Activated CD4-positive, alpha-beta T cell treated with anti-CD3 and anti-CD28 coated beads, Interleukin-2, amount 50 U/mL, for 16 hours (primary cell): ENCODE data around the gene CYB5R3.

Experiments used
- DNase-seq: peaks from one replicate; pipeline ENCODE4 v3.0.0-alpha.2; 2020

The CYB5R3 gene

DNA sequence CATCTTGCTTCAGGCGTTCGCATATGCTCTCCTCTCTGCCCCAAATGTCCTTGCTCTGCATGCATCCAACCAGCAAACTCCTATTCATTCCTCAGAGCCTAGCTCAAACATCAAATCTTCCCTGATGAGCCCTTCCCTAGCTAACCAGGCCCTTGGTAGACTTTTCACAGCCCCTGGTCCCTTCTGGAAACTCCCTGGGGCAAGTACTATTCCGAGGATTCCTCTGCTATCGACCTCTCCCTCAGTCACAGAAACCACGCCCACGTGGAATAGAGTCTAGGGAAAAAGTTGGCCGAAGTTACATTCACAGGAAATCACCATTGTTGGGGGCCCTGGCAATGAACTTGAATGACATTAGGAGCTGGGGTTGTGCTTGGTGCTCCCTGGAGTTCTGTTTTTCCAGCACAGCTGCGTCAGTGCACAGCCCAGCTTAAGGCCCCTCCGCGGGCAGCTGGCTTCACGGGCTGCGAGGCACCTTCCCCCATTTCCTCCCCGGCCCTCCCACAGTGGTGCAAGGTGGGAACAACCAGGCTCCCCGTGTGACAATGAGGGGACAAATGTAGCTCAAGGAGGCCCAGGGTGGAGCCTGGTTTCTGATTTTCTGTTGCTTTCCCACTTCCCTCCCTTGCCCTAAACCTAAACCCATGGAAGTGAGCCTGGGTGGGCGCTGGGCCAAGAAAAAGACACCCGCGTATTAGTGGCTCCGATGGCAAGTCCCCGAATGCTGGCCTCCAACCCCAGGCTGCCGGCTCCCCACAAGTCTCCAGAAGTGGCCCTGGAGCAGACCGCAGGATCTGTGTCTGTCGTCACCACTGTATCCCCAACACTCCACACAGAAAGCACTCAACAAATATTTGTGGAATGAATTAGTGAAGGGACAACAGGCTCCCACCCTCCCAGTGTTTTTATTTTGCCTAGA lies 4.5 kb downstream of the CYB5R3 start:
- DNase-seq: no peak

DNA sequence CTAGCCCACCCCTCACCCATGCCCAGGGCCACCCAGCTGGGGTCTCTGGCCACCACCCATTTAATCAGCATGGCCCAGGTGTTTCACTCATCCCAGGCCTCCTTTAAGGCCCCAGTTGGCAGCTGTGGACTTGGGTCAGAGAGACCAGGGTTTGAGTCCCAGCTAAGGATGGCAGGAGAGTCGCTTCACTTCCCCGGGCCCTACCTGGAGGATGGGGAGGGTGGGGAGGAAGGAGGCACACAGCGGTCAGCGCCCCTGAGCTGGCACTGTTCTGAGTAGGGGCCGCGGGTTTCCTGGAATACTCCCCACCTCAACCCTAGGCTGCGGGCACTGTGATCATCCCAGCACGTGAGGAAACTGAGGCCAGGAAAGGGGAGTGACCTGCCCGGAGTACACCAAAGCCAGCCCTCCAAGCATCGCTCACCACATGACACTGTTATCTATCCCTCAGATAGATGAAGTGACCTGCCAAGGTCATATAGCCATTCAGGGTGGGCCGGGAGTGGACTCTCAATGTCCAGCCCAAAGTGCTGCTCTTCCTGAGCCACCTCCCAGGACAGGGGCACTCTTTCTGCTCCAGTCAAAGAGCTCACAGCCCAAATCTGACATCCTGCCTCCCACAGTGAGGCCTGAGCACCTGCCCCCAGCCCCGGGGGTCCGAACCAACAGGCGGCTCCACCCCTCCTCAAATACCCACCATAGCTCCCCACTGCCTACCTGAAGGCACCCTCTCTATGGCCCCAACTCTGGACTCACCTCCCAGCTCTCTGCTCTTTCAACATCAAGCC lies 5.4 kb downstream of the CYB5R3 start:
- no peak for DNase-seq

DNA sequence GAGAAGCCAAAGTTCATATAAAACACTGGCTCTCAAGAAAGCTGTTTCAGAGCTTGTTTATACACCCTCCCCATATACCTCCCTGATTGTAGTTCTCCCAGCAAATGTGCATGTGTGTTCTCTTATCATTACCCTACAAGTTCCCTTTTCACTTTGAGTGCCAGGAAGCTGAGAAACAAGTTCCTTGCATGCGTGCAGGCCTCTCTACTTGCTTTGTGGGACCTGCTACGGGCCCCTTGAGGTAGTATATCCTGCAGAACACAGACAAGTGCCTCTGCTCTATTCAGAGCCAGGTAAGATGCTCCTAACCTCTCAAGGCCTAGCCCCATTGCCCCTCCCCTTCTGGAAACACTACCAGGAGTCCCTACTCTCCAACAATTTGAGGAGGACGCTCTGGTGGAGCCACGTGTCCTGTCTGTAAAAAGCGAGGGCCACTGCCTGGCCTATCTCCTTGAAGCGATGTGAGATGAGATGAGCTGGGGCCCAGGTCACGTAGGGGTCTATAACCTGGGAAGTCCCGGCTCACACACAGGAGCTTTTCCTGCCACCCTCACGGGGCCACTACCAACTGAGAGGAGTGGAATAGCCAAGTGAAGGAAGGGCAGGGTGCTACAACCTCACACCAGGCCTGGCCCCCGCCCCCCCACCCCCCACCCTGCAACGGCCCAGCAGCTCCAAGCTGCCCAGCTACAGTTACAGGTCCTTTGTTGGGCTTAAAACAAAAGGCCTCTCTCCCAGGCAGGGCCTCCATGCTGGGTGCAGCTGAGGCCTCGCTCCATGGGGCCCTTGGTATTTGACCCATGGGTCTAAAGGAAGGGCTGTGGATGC lies 6.2 kb downstream of the CYB5R3 start:
- DNase-seq: no peak

DNA sequence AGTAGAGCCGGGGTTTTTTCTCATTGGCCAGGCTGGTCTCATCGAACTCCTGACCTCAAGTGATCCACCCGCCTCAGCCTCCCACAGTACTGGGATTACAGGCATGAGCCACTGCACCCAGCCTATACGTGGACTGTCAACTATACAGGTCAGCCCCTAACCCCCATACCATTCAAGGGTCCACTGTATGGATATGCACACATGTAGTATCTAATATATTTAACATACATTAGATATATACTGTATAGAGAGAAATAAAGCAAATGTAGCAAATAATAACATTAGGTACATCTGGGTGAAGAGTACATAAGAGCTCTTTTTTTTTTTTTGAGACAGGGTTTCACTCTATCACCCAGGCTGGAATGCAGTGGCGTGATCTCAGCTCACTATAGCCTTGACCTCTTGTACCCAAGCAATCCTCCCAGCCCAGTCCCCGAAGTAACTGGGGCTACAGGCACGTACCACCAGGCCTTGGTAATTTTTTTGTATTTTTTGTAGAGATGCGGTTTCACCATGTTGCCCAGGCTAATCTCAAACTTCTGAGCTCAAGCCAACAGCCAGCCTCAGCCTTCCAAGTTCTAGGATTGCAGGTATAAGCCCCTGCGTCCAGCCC lies 7.3 kb downstream of the CYB5R3 start:
- DNase-seq: no peak

DNA sequence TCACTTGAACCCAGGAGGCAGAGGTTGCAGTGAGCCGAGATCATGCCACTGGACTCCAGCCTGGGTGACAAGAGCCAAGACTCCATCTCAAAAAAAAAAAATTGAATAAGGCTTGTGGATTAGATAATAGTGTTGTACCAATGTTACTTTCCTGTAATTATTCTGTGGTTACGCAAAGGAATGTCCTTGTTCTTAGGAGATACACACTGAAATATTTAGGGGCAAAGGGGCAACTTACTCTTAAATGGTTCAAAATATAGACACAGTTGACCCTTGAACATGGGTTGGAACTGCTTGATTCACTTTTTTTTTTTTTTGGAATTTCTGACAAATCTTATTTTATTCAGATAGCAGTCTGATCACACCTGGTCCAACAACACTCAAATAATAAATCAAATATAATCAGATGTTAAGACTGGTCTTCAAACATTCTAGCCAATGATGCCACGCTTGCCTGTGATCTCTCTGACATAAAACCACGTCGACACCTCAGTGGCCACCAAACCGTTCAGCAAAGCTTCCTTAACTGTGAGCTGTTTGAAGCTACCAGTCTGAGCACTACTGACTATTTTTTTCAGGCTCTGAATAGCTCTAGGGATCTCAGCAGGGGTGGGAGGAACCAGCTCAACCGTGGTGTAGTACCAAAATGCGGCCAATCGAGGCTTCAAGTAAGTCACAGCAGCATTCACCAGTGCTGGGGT lies 9.5 kb downstream of the CYB5R3 start:
- DNase-seq: no peak

DNA sequence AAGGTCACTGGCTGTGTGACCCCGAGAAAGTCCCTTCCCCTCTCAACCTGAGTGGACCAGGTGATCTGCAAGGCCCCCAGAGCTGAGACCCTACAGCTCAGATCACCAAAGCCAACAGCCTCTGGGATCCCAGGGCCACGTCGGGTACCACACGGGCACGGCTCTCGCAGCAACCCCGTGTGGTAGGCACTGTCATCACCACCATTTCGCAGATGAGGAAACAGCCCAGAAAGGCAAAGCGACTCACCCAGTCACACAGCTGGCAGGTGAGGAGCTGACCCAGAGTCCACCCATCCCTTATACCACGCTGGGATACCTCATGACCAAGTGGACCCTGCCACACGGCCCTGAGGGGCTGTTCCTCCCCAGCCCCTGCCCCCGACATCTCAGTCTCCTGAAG lies 11.6 kb downstream of the CYB5R3 start:
- DNase-seq: no peak

DNA sequence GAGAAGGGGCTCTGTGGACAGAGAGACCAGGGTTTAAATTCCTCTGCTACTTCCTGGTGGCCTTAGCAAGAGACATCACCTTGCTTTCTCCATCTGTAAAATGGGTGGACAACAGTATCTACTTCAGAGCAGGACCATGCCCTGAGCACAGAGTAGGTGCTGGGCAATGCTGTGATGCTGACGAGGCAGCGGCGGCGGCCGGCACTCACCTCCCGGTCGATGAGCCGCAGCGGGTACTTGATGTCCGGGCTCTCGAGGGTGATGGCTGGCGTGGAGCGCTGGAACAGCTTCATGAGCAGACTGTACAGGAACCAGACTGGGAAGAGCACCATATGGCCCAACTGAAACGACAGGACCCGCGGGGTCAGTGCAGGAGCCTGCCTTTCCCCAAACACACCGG lies 12.7 kb downstream of the CYB5R3 start:
- DNase-seq: no peak

- no peak for DNase-seq
Observed at GRCh38 chr22:42635531-42635930, 13.7 kb downstream of the CYB5R3 start.

DNA sequence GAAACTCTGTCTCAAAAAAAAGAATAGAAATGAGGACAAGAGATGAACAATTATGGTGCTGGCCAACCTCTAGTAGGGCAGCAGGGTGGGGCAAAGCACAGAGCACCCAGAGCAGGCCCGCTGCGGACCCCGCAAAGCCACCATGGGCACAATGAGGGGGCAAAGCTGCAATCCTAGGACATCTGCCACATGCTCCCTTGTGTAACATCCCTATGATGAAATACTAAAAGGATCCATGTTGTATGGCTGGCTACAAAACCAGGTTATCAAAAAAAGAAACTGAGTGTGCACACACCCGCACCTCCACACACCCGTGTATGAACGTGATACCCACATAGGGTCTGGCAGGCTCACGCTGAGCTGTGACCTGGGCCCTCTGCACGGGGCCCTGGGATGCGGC lies 16.2 kb downstream of the CYB5R3 start:
- DNase-seq: no peak

DNA sequence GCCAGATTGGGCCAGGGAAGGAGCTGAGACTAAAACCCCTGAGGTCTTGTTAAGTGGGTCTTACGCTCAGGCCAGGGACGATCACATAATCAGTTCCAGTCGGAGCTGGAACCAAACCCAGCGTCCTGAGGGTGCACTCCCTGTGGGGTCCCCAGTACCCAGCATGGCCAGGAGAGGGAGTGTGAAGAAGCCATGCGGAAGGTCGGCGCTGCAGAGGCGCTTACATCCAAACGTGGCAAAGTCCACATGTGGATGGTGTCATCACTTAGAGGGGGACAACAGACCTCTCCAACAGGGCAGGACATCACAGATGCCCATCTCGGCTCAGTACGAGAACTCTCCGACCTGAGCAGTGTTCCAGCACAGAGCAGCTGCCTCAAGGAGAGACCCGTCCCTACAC lies 17.1 kb downstream of the CYB5R3 start:
- no peak for DNase-seq

DNA sequence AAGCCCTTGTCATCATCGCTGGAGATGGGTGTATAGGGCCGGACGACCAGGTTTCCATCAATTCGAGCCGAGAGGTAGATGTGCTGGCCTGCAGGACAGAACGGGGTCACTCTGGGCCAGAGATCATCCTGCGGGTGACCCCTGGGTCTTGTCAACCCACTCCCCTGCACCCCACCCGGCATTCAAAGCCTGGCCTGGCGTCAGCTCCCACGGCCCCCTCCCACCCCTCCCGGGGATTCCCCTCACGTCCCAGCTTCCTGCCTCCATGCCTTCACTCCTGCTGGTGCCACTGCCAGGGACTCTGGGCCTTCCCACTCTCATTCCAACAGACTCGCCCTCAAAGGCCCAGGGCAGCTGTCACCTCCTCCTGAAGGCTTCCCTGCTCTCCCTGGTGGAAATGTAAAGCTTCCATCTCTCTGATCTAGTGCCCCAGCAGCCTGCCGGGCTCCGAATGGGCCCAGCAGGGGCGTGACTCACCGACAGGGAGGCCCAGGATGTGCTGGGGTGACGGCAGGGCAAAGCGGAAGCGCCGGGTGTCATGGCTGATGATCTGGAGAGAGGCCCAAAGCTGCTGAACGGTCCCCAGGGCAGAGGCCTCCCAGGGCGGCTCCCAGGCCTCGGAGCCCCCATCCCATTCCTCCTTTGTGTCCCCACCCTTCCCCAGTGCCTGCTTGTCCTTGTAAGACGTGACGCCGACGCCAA lies 18.1 kb downstream of the CYB5R3 start:
- DNase-seq: no peak

DNA sequence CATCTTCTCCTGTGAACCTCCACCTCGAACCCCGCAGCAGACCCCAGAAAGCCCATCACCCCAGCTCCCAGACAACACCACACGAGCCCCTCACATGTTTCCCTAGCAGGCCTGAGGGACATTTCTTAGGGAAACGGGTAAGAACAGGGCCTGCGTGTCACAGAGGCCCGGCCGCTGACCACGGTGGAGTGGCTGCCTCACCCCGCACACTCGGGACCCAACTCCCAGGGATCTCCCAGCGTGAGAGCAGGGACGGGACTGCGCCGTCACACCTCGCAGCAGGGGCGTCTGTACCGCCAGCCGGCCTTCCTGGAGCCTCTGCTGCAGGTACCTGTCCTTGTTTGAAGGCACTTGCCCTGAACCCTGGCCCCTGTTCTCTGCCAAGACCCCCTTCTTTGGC lies 19.0 kb downstream of the CYB5R3 start:
- DNase-seq: no peak

DNA sequence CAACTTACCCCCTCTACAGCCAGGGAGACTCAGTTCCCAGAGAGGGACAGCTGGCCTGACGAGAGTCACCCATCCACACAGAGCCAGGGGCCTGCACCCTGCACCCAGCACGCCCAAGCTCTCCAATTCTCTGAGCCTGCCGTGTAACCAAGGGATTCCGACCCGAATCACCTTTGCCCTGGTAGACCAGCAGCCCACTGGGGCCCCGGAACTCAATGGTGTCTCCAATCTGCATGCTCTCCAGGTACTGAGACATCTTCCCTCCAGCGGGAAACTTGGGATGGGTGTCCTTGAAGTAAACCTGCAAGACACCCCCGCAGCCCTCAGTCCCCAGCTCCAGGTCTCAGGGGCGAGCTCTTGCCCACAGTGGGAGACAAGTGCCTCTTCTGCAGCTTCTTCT lies 21.2 kb downstream of the CYB5R3 start:
- no peak for DNase-seq

DNA sequence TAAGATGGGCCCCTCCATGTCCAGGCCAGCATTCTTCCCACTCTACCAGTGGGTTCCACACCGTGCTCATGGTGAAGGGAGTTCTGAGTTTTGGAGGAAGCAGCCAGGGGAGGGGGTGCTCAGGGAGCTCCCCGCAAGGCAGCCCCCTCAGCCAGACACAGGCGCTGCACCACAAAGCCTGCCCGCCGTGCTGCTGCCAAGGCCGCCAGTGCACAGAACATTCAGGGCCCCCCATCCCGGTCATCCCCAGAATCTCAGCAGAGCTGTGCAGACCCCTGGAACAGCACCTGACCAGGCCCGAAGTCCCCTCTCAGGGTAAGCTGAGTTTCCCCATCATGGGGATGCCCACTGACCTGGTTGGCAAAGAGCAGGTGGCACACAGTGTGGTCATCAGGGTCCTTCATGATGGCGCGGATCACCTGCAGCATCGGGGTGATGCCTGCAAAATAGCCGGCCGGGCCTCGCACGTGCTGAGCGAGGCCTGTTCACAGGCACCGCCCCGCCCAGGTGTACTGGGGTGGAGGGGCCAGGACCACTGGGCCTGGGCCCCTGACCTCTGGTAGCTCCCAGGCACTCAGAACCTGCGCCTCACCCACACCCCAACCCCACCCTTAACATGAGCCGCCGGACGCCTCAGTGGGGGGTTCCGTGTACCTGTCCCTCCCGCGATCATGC lies 22.1 kb downstream of the CYB5R3 start:
- DNase-seq: no peak

GRCh38 chr22:42626431-42626830 lies 22.8 kb downstream of the CYB5R3 start:
- no peak for DNase-seq

DNA sequence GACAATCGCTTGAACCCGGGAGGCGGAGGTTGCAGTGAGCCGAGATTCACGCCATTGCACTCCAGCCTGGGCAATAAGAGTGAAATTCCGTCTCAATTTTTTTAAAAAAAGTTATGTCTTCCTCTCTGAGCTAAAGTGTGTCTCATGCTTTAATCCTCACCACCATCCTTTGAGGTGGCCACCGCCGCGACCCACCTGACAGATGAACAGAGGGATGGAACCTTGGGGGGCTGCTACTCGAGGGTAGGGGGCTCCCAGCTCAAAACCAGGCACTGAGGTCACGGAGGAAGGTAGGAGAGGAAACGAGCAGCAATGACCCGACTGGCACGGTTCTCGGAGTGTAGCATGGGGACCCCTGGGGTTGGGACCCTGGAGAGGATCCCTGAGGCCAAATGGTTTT lies 23.8 kb downstream of the CYB5R3 start:
- DNase-seq: no peak

DNA sequence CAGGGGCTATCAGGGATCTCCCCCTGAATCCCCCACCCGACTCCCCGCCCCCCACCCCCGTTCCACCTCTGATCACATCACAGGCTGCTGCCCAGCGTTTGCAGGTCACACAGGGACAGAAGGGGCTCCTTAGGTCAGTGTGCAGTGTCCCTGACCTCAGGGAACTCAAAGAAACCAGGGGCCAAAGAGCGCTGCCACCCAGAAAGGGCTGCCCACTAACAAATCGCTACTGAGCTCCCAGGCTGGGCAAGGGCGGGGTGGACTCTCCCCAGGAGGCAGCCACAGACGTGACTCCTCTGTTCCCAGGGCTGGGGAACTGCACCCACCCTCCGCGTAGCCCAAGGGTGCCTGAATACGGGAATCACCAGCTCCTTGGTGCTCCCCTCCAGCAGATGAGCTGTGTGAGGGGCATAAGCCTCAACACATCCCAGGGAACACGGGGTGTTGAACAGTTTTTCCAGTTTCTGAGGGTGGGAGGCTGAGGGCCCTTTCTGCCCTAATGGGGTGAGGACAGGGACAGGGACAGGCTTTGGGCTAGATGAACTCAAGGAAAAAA lies 24.6 kb downstream of the CYB5R3 start:
- DNase-seq: no peak

GRCh38 chr22:42623756-42624441 lies 25.3 kb downstream of the CYB5R3 start:
- DNase-seq: no peak

- DNase-seq: no peak
Observed at GRCh38 chr22:42623301-42623751, 25.9 kb downstream of the CYB5R3 start.
